HUDEP-2 (cell line): ENCODE data around the gene LEP.

Experiments
- DNase-seq, 76 experiments: peaks; one replicate each; lab custom pipeline; 2025; ENCODE audit not compliant: unreplicated experiment in 76 of 76; lab: John Stamatoyannopoulos, UW

LEP gene

DNA sequence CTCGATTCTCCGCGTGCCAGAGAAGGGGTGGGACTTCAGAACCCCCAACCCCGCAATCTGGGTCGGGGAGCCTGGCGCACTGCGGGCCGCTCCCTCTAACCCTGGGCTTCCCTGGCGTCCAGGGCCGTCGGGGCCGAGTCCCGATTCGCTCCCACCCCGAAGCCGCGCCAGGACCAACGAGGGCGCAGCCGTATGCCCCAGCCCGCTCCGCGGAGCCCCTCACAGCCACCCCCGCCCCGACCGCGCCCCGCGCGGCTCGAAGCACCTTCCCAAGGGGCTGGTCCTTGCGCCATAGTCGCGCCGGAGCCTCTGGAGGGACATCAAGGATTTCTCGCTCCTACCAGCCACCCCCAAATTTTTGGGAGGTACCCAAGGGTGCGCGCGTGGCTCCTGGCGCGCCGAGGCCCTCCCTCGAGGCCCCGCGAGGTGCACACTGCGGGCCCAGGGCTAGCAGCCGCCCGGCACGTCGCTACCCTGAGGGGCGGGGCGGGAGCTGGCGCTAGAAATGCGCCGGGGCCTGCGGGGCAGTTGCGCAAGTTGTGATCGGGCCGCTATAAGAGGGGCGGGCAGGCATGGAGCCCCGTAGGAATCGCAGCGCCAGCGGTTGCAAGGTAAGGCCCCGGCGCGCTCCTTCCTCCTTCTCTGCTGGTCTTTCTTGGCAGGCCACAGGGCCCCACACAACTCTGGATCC is at the start of gene LEP:
Gene LEP (plus strand): TSS at position 583 of the 691 bp plus-strand sequence. CDS start 10,741 bp downstream, outside the sequence.
- no peak for DNase-seq

DNA sequence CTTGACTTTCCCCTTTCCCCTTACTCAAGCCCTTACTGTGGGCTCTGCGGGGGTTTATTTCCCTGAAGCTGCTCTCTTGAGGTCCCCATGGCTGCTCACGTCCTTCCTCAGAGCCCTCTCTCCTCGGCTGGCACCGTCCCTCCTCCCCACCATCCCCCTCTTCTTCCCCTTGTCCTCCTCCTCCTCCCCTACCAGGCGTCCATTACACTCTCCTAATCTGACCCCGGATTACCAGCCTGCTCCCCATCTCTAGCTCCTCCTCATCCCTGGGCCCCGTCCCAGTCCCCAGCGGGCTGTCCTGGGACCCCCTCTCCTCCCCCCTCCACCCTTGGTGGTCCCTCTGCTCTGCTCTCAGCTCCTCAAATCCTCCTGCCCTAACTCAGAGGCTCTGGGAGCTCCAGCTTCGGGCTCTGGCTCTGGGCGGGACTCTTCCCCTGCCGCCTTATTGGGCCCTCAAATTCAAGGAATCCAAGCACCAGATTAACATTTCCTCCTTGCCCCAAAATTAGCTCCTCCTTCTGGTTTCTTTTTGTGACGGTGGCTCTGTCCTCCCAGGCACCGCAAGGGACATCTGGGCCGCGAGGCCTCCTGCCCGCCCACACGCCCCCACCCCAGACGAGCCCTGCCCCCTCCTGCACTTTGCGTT is 48.5 kb upstream of the LEP start:
- DNase-seq, result no peak

DNA sequence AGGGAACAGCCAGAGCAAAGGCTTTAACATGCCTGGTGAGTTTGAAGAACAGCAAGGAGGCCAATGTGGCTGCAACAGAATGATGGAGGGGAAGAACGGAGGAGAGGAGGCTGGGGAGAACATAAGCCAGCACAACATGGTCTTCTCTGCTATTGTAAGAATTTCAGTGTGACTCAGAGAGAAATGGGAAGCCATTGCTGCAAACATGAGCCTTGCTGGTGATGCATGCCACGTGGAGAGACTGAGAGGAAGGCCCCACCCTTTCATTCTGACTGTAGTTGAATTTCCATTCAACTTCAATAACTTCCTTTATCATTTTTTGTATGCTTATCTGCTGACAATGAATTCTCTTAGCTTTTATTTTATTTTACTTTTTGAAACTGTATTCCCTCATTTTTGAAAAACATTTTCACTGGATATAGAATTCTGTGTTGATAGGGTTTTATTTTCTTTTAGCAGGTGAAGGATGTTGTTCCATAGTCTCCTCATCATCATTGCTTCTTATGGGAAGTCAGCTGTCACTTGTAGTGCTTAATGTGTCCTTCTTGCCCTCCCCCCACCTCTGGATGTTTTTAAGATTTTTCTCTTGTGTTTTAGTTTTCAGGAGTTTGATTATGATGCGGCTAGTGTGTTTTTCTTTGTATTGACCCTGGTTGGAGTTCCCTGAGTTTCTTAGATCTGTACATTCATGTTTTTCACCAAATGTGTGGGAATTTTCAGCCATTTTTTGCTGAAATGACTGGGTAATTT is 46.4 kb upstream of the LEP start:
- no peak for DNase-seq

DNA sequence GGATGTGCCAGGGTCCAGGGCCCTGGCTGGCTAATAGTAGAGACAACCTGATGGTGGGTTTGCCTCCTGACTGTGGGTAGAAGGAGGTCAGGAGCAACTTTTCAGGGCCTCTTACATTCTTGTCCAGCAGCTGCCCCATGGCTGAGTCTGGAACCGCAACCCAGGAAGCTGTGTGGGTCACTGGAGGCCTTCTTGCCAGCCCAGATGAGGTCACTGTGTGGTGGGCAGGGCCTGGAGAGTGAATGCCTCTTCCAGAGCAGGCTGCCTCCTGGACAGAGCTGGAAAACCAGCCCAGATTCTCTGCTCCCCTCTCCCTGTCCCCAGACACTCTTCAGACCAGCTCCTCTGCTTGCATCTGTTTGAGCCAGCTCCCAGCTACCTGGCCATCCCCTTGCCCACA is 43.5 kb upstream of the LEP start:
- no peak for DNase-seq

DNA sequence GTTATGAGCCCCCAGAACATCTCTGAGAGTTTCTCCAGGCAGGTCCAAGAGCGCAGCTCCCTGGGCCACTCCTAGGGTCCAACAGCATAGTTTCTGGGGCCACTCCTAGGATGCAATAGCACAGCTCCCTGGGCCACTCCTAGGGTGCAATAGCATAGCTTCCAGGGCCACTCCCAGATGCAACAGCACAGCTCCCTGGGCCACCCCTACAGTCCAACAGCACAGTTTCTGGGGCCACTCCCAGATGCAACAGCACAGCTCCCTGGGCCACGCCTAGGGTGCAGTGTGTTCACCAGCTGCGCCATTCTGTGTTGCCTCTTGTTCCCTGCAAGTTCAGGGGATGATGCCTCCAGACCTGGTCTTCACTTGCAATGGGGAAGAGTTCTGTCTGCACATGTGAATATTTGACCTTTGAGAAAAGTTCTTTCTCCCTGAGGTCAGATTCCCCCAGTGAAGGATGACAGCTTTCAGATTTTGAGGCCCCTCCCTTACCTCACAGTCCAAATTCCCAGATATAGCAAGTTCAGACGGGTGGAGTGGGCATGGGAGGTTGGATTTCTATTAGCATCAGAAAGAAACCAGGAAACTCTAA is 43.0 kb upstream of the LEP start:
- no peak for DNase-seq

DNA sequence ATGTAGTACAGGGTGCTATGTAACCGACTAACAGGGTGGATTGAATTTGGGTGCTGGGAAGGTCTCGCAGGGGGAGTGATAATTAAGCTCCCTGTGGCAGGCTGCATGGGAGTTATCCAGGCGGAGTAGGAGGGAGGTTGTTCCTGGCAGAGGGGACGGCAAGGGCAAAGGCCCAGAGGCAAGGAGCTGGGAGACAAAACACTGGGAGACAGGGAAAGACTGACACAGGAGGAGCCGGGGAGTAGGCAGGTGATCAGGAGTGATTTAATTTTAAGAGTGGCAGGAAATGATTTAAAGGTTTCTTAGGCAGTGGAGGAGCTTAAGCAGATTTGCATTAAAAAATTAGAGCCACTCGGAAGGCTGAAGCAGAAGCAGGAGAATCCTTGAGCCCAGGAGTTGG is 40.7 kb upstream of the LEP start:
- DNase-seq, result no peak

DNA sequence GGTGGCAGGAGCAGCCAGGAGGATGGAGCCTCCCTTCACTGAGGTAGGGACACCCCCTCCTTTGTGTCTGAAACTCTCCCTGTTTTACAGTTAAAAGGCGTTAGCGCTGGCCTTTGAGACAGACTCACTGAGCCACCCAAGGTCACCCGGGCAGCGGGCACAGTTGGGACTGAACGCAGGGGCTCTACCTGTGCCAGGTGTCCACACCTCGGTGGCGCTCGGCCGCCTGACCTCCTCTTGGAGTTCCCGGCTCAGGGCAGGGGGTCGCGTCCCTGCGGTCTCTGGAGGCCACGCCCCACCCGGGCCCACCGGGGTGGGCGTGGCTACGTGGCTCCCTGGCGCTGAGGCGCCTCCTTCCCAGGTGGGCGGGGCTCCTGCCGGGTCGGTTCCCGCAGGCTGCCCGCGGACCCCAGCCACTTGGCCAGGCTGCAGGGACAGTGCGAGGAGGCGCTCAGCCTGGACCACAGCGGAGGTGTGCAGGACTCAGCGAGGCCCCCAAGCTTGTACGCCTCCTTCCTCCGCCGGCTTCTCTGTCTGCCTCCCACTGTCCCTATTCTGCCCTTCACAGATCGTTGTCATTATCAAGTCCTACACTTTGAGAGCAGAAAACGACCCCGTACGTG is 39.9 kb upstream of the LEP start:
- DNase-seq, result no peak

DNA sequence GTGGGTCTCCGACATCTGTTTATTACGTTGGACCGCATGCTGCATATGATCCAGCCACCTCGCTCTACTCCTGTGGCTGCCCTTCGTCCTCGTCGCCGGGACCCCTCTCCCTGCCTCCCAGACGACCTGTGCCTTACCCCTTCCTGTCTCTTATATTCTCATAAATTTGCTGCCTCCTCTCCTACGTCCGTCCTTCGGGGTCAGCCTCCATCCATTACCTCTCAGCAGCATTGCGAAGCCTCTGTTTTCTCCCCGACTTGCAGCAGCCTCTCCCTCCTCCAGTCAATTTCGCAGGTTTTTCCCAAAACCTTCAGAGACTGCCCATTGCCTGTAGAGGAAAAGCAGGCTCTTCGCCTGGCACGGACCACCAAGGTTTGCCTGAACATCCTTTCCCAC is 39.4 kb upstream of the LEP start:
- DNase-seq, result no peak

DNA sequence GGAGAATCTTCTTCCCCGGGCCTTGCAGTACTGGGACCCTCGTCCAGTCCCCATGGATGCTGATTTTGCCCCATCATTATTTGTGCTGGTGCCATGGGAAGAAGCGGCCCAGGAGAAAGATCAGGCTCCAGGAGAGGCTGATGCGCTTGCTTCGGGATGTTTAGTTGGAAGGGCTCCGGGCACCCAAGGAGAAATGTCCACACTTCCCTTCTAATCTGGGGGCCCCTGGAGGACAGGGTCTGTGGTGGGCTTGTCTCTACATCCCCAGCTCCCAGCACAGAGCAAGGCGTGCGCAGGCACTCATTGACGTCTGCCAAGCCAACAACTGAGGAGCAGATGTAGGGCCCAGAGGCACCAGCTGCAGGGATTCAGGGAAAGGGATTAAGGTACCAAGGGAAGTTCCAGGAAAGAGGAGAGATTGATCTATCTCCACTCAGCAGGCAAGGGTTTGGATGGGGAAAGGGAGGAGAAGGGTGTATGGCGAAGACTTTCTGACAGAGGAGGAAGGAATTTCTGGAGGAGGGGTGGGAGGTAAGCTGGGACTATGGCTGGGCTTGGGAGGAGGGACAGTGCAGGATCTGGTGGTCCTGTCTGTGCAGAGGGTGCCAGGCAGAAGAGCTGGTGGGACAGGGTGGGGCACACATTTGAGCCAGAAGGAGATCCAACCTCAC is 38.7 kb upstream of the LEP start:
- DNase-seq, result no peak

DNA sequence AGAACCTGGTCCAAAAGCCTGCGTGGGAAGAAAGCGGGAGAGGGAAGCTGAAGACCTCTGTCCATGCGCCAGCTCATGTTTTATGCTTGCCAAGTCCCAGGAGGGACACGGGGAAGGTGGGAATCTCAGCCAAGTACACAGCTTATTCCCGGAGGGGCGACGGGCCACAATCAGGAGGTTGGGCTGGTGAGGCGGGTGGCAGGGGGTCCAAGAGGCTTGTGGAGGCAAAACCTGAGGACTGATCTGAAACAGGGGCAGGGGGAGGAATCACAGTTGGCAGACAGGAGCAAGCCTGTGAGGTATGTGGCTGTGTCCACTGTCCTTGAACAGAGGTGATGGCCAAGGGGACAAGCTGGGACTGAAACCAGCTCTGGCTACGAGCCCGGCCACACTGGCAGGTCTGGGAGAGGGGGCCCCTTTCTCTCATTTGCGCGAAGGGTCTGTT is 38.0 kb upstream of the LEP start:
- no peak for DNase-seq

DNA sequence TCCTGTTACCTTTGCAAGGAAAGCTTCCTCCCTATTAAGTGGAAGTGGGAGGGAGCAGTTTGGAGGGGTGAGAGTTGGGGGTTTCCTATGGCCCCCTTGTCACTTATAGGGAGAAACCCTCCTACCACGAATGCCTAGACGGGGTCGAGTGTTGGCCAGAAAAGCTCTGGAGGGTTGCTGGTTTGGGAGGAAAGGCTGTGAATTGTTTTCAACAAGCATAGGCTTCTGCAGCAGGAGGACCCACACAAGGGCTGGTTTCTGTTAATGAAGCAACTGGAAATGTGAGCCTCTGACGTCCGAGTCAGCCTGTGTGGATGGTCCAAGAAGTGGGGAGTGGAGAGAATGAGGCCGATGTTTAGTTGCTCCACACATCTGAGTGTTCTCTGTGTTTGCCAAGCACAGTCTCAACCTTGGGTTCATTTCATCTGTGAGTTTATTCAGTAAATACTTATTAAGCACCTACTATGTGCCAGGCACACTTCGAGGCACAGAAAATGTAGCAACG is 37.3 kb upstream of the LEP start:
- no peak for DNase-seq

DNA sequence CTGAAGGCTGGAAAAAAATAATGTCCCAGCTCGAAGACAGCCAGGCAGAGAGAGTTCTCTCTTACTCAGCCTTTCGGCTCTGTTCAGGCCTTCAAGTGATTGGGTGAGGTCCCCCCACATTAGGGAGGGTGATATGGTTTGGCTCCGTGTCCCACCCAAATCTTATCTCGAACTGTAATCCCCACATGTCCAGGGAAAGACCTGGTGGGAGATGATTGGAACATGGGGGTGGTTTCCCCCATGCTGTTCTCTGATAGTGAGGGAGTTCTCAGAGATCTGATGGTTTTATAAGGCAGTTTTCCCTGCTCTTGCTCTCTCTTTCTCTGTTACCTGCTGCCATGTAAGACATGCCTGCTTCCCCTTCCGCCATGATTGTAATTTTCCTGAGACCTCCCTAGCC is 36.6 kb upstream of the LEP start:
- DNase-seq, result peak in 28 of 76 experiments; percentile 4 to 69 (median 17)

DNA sequence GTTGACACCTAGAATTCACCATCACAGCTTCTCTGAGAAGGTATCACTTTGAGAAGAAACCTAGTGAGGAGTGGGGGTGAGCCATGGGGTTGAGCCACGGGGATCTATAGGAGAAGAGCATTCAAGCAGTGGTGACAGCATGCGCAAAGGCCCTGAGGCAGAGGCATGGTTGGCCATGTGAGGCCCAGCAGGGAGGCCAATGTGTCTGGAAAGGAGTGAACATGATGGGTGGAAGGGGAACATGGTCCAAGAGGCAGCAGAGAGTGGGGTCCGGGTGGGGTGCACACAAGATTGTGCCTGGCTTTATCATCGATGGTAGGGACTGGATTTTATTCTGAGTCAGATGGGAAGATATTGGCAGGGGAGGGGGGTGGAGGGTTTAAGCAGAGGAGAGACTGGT is 36.0 kb upstream of the LEP start:
- DNase-seq, result no peak

DNA sequence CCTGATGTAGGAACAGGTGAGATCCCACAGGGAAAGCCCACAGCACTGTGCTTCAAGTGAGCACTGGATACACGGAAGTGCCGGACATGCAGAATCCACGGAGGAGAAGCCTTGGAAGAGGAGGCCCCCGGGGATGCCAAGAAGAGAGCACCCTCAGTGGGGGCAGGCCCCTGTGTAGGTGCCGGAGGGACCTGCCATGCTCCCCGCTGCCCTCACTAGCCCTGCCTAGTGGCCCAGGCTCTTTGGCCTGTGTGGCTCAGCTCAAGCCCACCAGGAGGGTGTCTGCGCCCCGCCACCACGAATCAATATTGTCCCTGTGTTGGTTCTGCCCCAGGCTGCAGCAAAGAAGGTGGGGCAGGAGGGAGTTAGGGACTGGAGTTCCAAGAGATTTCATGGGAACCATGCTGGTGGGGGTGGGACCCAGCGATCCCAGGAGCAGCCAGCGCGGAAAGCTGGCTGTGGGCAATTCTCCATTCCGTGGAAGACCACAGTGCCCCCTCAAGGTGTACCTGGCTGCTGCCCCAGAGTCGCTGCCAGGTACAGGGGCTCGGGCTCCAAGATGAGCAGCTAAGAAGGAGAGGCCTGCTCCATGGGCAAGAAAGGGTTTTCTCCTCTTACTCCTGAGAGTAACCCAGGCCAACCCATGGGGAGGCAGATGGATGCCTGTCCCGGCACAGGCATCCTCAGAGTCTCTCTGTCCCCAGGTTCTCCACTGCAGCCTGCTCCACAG is 34.9 kb upstream of the LEP start:
- DNase-seq, result no peak

DNA sequence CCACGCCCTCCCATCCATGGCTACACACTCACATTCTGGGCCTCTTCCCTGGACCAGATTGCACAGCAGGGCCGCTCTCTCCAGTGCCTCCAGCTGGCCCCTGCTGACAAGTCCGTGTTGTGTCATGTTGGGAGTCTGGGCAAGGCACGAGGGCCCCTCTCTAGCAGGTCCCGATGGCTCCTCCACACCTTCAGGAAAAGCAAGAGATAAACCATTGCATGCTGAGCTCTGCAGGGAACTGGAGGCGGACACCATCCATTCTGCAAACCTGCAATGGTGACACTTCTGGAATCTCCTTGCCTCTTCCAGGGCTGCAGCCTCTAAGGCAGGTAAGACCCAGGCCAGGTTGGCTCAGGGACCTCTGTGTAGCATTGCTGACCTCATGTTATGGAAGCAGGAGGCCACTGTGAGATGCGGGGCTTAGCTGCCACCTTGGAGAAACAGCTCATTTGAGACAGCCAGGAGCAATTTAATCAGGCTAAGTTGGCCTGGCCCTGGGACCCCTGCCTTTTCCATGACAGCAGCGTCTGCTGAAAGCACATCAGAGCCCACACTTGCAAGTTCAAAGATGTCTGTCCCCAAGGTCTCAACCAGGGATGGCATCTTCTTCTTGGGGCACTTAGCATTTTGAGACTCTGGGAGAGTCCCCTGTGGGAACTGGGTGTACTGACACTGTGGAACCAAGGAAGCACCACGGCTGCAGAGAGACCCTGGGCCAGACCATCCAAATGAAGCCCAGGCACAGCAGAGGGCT is 34.2 kb upstream of the LEP start:
- DNase-seq, result no peak

DNA sequence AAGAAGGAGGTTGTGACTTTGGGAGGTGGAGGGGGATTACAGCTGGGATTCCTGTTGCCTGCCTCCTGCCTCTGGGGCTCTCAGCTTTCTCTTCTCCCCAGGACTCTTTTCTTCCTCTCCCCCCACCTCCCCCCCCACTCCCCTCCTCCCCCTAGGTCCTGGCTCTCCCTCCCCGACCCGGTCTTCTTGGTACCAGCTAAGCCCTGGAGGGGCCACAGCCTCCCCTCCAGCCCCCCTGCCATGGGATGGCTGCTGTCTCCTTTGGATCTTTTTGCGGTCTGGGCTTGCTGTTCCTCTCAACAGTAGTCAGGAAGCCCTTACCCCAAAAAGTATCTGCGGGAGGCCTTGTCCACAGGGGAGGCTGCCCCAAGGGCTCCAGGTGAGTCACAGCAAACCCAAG is 33.5 kb upstream of the LEP start:
- DNase-seq, result no peak

DNA sequence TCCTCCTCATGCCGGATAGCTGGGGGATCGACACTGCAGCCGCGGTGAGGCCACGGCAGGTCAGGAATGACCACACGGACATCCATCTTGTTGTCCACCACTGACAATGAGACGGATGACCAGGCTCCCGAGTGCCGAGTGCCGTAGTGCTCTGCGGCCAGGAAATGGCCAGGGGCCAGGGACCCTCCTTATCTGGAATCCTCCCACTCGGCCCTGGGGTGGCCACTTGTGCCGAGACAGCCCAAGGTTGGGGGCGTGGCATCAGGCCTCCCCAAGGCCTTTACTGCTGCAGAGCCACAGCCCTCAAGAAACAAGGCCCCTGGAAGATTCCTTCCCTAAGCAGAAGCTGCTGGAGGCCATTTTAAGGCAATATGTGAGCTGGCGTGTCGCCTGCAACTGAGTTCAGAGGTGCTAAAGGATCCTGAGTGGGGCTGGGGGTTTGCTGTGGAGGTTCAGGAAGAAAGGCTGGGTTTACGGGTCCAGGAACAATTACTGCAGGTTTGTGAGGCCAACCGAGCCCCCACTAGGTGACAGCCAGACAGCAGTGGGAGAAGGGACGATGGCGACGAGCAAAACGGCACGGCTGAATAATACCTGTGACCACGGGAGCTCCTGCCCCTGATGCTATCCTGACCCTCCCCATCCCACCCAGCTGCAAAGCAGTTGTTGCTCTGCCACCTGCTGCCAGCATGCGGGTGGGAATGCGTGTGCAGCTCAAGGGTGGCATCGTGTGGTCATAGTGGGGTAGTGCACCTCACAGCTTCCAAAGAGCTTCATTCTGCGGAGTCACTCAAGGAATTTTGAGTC is 31.6 kb upstream of the LEP start:
- peak in 60 of 76 experiments; percentile 3 to 73 (median 40) for DNase-seq

DNA sequence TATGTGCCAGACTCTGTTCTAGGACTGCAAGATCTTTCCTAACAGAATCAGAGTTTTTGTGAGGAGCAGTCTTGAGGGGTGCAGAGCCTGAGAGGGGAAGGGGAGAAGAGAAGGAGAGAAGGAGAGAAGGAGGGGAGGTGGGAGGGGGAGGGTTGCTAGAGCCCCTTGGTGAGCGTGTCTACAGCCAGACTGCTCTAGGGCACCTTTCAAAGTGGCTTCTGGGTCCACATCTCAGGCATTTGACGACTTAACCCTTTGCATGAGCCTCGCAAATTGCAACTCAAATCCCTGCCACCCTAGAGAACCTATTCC is 31.1 kb upstream of the LEP start:
- no peak for DNase-seq
